NCI-H2171 treated with DMSO at 0.1 percent for 48 hours (cell line): ENCODE results near the gene PRSS16.
"Not testable (repeated sequence)": the region's sequence is repeated elsewhere in the genome, so short reads cannot be mapped to it uniquely, and the experiment has no call there.

Source experiments
- DNase-seq: peaks from one replicate; lab custom pipeline; 2025; lab: John Stamatoyannopoulos, UW

PRSS16 gene

DNA sequence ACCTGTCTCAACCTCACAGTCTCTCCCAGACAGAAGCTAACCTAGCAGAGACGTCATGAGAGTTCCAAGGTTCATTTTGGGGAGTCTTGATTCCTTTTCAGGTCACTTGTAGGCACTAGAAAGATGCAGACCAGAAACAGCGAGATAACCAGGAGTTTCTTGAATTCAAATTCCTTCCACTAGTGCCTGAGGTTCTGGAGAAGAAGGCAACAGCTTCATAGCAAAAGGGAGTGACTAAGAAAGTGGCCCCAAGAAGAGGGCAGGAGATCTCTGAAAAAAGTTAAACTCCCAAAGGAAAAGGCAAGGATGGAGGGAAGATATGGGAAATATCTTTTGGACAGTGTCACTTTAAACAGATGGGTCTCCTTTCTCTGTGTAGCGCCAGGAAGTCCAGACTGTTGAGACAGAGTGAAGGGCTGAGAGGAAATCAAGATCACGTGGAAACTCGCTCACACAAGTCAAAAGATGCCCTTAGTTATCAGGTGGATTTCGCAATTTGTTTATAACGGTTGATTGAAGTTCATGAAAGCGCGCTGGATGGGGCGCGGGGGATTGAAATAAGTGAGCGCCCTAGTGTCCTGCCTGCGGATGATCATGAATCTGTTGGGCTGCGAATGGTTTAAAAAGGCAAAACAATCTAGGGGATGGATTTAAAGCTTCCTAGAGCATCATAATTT lies 4.8 kb upstream of the PRSS16 start:
- no peak for DNase-seq

GRCh38 chr6:27248783-27249182 lies 1.3 kb downstream of the PRSS16 start:
- DNase-seq: no peak

GRCh38 chr6:27250277-27251111 lies 3.0 kb downstream of the PRSS16 start:
- no peak for DNase-seq

DNA sequence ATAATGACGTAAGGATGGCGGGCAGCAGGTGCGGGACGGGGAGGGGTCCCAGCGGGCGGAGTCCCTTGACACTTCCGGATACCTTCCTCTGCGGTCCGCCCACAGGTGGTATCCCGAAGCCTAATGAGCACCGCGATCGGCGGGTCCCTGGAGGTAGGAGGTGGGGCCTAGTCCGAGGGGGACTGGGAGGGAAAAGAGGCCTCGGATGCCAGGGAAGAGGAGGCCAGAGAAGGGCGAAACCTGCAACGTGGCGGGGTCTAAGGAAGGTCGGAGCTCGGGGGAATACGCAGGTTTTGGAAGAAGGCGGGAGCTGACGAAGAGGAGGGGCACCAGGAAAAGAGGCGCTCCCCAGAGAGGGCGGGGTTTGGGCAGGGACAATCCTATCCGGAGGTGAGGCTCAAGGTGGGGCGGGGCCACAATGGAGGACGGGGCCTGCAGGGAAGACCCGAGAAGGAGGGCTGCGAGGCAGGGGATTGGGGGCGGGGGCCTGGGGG lies 3.7 kb downstream of the PRSS16 start:
- peak; percentile 95 for DNase-seq

DNA sequence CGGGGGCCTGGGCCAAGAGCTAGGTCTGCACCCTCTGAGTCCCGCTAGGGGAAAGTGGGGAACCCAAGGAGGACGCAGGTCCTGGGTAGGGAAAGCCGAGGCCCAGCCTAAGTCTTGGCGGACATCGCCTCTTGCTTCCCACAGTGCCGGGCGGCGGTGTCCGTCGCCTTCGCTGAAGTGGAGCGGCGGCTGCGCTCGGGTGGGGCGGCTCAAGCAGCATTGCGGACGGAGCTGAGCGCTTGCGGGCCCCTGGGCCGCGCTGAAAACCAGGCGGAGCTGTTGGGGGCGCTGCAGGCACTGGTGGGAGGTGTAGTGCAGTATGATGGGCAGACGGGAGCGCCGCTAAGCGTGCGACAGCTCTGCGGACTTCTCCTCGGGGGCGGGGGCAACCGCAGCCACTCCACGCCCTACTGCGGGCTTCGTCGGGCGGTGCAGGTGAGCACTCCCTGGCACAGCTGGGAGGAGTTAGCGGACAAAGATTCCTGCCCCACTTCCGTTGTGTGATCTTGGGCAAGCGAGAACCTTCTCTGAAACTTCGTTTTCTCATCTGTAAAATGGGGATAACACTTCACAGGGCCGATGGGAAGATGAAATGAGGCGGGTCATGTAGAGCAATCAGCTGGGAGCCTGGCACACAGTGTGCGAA lies 4.2 kb downstream of the PRSS16 start:
- DNase-seq: peak; percentile 86

GRCh38 chr6:27254566-27254965 lies 7.1 kb downstream of the PRSS16 start:
- no peak for DNase-seq

DNA sequence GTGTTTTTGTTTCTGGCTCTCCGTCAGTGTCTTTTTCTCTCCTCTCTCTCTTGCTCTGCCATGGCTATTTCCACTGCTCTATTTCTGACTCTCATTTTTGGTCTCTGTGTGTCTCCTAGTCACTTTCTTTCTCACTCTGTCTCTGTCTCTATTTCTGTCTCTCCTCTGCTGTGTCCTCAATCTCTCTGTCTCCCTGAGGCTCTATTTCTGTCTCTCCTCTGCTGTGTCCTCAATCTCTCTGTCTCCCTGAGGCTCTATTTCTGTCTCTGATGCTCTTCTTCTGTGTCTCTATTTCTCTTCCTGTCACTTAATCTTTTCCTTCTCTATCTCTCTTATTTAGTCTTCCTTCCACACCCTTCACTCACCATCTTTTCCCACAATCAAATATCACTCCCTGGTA lies 8.4 kb downstream of the PRSS16 start:
- DNase-seq: no peak

GRCh38 chr6:27260369-27260768 lies 12.9 kb downstream of the PRSS16 start:
- DNase-seq: no peak

- no peak for DNase-seq
Observed at GRCh38 chr6:27260836-27261375, 13.4 kb downstream of the PRSS16 start.

GRCh38 chr6:27263886-27264285 lies 16.4 kb downstream of the PRSS16 start:
- no peak for DNase-seq

DNA sequence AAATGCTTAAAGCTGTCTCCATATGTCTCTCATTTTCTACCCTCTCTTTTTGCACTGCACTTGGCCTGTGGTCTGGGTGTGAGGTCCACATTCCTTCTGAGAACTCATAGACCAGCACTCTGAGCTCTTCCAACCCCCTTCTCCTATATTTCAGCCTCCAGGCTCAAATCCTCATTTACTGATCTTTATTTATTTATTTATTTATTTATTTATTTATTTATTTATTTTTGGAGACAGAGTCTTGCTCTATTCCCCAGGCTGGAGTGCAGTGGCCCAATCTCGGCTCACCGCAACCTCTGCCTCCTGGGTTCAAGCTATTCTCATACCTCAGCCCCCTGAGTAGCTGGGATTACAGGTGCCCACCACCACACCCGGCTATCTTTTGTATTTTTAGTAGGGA lies 19.5 kb downstream of the PRSS16 start:
- DNase-seq: not testable (repeated sequence)

DNA sequence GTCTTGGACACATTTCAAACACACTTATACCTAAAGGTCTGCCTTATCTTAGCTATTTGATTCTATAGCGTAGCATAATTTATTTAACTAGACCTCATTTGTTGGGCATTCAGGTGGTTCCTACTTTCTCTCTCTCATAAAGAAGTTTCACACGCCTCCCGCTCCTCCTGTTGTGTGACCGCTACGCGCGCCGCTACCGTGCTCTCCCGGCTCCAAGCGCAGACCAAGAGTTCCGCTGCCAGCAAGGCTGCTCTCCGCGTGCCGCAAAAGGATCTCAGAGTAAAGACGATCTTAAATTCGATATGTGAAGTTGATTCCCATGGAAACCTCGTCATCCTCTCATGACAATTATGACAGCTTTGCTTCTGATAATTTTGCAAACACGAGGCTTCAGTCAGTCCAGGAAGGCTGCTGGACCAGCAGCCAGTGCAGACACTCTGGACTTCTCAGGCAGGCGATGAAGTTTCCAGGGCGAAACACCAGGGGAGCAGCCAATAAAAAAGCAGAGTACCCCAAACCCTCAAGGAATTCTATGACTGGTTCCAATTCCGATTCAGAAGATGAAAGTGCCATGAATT lies 20.4 kb downstream of the PRSS16 start:
- DNase-seq: no peak

- no peak for DNase-seq
Observed at GRCh38 chr6:27268803-27269202, 21.3 kb downstream of the PRSS16 start.

- no peak for DNase-seq
Observed at GRCh38 chr6:27273783-27274182, 26.3 kb downstream of the PRSS16 start.

DNA sequence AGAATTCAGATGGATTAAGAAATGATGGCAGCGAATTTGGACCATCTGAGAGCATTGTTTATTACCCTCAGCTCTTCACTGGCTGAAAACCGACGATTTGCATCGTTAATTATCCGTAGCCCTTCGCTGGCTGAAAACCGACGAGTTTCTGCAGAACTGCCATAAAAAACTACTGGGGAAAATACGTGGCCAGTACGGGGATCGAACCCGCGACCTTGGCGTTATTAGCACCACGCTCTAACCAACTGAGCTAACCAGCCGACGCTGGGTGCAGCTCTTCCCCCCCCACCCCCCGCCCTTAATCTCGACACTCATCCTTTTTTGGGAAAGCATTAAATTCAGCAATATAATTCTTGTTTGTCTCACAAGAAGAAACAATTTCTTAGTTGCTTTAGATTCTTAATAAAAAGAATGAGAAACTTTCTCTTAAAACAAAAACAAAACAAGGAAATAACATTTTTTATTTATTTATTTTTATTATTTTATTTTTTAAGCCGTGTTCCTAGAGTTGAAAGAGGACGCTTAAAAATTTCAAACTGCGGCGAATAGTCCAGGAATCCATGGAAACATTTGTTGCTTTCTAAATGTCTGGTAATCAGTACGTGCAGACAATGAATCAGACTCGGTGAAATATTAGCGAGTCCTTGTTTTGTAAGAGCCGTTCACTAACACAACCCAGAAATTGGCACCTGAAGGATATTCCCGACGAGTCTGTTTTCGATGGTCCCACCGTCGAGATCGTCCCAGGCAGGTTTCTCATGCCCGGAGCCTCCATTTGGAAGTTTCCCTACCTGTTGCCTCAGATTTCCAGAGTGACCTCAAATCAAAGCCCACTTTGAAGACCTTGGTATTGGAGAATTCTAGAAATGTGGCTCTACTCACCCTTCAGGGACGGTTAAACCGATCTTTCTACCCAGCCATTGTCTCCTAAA lies 27.8 kb downstream of the PRSS16 start:
- no peak for DNase-seq

GRCh38 chr6:27279513-27280063 lies 32.1 kb downstream of the PRSS16 start:
- DNase-seq: no peak

DNA sequence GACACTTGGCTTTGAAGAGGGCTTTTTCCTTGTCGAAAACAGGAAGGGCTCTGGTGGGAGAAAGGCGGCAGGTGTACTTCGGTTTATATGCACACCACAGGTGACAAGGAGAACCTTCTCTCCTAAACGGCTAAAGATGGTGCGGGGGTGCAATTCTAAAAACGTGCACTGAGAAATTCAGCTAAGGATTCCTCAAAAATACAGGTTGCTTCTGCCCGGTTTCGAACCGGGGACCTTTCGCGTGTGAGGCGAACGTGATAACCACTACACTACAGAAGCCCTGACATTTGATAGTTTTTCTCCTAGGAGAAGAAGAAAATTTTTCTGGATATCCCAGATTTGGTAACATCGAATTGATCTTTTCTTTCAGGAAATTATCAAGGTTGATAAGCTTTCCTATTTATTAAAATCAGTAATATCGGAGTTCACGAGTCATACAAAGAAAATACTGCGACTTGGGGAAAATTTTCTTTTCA lies 32.6 kb downstream of the PRSS16 start:
- DNase-seq: peak; percentile 53

DNA sequence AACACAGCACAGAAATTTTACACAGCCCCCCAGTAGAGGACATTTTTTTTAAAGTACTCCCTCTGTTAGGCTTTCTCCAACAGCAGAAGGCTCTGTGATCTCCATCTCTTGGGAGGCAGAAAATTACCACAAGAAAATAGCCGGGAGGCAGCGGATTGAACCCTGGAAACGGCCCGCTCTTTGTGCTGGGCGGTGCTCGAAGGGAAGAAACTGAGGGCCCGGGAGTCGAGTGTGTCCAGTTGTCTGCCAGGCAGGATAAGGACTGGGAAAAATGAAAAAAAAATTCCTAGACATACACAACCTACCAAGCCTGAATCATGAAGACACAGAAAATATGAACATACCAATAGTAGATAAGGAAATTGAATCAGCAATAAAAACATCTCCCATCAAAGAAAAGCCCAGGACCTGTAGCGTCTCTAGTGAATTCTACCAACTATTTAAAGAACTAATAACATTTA lies 33.1 kb downstream of the PRSS16 start:
- no peak for DNase-seq

DNA sequence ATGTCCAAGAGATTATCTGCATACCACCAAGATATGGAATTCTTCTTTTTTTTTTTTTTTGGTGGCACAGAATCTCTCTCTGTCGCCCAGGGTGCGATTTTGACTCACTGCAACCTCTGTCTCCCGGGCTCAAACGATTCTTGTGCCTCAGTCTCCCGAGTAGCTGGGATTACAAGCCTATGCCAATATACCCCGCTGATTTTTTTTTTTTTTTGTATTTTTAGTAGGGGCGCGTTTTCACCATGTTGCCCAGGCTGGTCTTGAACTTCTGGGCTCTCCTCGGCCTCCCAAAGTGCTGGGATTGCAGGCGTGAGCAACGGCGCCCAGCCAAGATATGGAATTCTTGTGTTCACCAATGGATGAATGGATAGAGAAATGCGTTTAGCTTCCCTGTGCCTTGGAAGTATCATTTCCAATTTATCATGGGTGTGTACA lies 33.6 kb downstream of the PRSS16 start:
- DNase-seq: no peak

GRCh38 chr6:27281569-27281968 lies 34.1 kb downstream of the PRSS16 start:
- DNase-seq: no peak
